Umbilical cord (tissue), 2 donors: Measurements from ENCODE around the gene TRIM72. TPM values are rescaled to one million over a fixed set of nuclear protein-coding genes. Genes with fewer than 3 reads are reported as not detected.
"Not testable (repeated sequence)": the region's sequence is repeated elsewhere in the genome, so short reads cannot be mapped to it uniquely, and the experiment has no call there.

Source experiments
- DNase-seq: peaks from one replicate; pipeline ENCODE4 v3.0.0-alpha.2; 2015; ENCODE audit warnings: low spot score
- total RNA-seq: library from RNA; depleted of rRNA; stranded (reverse); fragments of >200 nt; gene quantifications from one replicate; pipeline ENCODE4 v1.2.3, GENCODE V29; 2014; ENCODE audit warnings: low replicate concordance; ENCODE audit not compliant: insufficient read depth

The TRIM72 gene
- total RNA-seq, 1 donor from 2014 or later: 0.72 TPM

DNA sequence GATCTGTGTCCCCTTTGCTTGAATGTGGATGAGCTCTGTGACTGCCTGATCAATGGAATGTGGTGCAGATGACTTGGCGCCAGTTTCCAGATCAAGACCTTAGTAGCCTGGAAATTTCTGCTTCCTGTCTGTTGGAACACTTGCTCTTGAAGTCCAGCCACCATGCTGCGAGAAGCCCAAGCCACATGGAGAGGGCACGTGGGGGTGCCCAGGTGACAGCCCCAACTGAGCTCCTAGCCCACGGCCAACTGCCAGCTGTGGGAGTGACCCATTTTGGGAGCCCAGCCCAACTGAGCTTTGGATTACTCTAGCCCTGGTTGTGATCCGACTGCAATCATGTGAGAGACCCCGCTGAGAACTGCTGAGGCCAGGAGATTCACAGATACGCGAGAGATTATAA is 42.5 kb downstream of the TRIM72 start:
- DNase-seq: no peak

DNA sequence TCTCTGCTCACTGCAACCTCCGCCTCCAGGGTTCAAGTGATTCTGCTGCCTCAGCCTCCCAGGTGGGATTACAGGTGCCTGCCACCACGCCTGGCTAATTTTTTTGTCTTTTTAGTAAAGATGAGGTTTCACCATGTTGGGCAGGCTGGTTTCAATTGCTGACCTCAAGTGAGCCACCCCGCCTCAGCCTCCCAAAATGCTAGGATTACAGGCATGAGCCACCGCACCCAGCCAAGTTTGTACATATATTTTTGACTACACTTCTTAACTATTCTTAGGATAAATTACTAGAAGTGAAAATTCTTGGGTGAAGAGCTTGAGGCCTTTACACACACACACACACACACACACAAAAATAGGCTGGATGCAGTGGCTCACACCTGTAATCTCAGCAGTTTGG is 44.4 kb downstream of the TRIM72 start:
- DNase-seq: no peak

DNA sequence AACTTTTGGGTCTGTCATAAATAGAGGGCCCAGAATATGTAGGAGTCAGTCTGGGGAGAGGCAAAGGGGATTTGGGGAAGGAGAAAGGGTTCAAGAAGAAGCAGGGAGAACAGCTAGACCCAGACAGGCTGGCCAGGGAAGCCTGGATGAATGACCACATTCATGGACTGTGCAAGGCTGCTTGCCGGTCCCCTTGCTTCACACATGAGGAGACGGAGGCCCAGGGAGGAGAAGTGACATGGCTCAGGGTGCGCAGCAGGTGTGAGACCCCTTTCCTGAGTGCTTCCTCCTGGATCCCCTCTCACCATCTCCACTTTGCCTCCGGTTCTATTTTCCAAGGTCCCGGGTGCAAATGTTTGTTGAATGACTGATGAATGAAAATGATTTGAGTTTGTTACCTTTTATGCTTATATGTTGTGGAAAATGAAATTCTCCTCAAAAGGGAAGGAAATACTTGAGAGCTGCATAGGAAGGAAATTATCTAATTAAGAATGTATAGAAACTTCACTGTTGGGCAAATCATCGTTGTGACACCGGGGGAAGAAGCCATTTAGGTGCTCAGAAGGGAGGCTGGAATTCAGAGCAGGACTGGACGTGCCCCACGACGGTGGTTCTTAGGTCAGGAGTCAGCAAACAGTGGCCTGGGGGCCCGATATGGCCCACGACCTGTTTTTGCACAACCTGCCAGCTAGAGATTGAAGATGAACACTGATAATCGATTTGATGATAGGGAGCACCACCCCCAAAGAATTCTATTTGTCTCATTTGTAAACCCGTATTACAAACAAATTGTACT is 46.4 kb downstream of the TRIM72 start:
- no peak for DNase-seq

DNA sequence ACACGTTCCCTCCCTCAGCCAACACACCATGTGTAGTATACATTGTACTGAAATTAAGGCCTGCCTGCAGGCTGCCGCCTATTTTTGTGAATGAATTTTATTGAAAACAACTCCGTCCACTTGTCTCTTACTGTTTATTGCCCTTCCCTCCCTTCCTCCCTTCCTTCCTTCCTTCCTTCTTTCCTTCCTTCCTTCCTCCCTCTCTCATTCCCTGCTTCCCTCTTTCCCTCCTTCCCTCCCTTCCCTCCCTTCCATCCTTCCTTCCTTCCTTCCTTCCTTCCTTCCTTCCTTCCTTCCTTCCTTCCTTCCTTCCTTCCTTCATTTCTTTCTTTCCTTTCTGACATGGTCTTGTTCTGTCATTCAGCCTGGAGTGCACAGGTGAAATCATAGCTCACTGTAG is 48.2 kb downstream of the TRIM72 start:
- no peak for DNase-seq

DNA sequence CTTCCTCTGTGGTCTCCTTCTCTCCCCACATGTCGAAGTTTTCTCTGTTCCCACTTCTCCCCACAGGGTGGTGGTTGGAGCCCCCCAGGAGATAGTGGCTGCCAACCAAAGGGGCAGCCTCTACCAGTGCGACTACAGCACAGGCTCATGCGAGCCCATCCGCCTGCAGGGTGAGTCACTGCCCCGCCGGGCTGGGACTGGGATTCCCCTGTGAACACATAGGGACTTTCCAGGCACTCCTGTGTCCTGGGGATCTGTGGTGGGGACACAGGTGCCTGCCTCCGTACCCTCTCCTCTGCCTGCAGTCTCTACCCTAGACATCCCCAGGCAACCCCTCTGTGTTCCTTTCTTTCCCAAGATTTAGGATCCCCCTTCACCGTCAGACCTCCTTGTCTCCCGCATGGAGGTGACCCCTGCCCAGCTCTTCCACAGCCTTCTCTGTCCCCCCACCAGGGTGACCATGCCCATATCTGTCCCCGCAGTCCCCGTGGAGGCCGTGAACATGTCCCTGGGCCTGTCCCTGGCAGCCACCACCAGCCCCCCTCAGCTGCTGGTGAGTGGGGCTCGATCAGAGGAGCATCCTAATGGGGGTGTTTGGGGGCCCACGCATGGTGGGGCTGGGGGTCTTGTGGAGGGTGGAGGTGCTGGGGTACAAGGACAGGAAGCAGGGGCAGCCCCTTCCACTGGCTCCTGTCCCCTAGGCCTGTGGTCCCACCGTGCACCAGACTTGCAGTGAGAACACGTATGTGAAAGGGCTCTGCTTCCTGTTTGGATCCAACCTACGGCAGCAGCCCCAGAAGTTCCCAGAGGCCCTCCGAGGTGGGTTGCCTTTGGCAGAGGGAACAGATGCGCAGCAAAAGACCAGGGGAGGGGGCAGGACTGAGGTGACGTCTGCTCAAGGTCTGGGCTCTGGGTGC is 51.7 kb downstream of the TRIM72 start:
- no peak for DNase-seq

DNA sequence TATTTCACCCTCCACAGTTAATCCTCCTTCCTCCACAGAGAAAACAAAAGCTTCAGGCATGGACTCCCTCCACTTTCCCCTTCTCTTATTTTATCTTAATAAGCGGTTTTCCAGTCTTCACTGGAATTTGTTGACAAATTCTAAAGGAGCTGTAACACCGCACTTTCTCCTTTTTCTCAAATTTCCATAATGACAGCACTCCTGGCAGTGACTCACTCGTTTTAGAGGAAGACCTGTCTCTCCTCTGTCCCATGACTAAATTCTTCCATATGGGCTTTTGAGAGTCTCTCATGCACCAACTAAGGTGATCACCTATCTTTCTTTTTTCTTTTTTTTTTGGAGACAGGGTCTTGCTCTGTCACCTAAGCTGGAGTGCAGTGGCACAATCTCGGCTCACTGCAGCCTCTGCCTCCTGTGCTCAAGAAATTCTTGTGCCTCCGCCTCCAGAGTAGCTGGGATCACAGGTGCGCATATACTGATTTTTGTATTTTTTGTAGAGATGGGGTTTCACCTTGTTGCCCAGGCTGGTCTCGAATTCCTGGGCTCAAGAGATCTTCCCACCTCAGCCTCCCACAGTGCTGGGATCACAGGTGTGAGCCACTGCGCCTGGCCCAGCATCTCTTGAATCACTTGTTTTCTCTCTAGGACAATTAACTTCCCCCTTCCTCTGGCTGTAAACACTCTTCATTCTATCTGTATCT is 53.6 kb downstream of the TRIM72 start:
- no peak for DNase-seq

DNA sequence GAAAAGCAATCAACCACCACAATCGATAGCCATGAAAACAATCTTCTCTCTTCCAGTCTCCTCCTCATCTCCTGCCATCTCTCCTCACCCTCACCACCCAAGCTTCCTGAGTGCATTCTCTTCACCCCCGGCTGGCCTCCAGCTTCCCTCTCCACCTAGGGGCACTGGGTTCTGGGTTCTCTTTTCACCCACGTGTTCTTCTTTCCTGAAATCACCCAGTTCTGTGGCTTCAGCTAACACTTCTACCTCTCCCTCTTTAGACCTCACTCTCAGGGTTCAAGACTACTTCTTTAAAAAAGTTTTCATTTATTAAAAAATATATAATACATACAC is 54.1 kb downstream of the TRIM72 start:
- DNase-seq: no peak

DNA sequence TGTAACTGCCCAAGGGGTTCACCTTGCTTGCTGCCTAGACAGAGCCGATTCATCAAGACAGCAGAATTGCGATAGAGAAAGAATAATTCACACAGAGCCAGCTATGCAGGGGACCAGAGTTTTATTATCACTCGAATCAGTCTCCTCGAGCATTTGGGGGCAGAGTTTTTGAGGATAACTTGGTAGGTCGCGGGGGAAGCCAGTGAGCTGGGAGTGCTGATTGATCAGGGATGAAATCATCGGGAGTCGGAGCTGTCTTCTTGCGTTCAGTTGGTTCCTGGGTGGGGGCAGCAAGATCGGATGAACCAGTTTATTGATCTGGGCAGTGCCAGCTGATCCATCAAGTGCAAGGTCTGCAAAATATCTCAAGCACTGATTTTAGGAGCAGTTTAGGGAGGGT is 55.0 kb downstream of the TRIM72 start:
- no peak for DNase-seq

DNA sequence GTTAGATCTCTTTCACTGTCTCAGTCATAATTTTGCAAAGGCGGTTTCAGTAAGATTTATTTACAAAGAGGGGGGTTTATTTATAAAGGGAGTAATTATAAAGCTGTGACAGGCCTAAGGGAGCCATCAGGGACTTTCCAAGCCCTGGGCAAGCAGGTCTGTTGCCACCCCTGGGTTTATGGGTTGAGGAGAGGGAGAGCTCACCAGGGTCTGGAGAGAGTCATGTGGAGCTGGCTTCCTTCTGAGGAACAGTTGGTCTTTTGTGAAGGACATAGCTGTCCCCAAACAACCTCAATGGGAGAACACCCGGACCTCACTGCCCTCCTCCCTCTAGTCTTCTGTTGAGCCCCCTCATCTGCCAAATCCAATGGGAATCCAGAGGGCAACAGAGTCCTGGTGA is 55.6 kb downstream of the TRIM72 start:
- DNase-seq: no peak

DNA sequence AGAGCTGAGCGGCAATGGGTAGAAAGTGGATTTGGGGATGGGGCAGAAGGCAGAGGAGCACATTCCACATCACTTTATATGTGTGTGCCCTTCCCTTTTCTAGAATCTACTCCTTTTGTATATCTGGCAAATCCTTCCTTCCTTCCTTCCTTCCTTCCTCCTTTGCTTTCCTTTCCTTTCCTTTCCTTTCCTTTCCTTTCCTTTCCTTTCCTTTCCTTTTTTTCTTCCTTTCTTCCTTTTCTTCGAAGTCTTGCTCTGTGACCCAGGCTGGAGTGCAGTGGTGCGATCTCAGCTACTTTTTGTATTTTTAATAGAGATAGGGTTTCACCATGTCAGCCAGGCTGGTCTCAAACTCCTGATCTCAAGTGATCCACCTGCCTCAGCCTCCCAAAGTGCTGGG is 56.1 kb downstream of the TRIM72 start:
- not testable (repeated sequence) for DNase-seq

DNA sequence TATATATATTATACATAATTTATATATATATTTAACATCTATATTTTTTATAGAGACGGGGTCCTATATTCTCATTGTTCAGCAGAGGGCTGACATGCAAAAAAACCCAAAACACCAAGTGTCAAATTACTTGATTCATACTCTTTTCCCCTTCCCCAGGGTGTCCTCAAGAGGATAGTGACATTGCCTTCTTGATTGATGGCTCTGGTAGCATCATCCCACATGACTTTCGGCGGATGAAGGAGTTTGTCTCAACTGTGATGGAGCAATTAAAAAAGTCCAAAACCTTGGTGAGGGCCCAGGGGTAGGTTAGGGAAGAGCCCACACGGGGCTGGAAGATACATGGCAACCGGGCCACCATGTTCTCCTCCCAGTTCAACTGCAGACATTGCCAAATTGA is 56.9 kb downstream of the TRIM72 start:
- DNase-seq: no peak

DNA sequence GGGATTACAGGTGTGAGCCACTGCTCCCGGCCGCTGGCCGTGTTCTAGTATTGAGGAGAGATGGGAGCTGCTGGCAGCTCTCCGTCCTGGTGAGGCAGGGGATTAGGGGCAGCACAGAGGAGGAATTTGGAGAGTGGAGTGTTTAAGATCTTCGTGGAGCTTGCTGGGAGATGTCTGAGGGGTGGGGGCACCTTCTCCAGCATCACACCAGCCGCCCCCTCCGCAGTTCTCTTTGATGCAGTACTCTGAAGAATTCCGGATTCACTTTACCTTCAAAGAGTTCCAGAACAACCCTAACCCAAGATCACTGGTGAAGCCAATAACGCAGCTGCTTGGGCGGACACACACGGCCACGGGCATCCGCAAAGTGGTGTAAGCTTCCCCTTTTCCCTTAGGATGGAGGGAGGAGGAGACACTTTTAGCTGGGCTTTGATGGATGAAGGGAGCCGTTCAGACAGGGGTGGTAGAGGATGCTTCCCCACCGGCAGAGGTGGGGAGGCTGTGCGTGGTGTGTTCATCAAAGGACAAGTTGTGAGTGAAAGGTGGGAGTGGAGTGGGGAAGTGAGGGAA is 57.8 kb downstream of the TRIM72 start:
- DNase-seq: no peak

DNA sequence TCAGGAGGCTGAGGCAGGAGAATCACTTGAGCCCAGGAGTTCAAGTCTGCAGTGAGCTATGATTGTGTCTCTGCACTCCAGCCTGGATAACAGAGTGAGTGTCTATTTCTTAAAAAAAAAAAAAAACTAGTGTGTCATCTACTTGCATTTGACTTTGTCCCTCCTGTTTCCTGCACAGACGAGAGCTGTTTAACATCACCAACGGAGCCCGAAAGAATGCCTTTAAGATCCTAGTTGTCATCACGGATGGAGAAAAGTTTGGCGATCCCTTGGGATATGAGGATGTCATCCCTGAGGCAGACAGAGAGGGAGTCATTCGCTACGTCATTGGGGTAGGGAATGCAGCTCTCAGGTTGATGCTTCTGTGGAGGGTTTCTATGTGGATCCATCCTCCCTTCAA is 59.3 kb downstream of the TRIM72 start:
- no peak for DNase-seq

DNA sequence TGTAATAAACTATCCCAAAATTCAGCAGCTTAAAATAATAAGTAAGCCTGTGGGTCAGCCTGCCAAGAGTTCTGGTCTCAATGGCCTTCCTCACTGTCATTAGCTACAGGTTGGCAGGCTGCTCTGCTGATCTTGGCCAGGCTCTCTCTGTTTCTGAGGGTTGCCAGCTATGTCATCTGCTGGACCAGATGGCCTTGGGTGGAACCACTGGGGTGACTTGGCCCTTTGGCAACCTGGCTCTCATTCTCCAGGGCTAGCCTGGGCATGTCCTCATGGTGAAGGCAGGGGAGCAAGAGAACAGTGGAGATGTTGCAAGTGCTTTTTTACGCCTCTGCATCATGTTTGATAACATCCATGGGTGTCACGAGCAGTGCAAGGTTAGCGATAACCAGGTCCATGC is 59.8 kb downstream of the TRIM72 start:
- no peak for DNase-seq

DNA sequence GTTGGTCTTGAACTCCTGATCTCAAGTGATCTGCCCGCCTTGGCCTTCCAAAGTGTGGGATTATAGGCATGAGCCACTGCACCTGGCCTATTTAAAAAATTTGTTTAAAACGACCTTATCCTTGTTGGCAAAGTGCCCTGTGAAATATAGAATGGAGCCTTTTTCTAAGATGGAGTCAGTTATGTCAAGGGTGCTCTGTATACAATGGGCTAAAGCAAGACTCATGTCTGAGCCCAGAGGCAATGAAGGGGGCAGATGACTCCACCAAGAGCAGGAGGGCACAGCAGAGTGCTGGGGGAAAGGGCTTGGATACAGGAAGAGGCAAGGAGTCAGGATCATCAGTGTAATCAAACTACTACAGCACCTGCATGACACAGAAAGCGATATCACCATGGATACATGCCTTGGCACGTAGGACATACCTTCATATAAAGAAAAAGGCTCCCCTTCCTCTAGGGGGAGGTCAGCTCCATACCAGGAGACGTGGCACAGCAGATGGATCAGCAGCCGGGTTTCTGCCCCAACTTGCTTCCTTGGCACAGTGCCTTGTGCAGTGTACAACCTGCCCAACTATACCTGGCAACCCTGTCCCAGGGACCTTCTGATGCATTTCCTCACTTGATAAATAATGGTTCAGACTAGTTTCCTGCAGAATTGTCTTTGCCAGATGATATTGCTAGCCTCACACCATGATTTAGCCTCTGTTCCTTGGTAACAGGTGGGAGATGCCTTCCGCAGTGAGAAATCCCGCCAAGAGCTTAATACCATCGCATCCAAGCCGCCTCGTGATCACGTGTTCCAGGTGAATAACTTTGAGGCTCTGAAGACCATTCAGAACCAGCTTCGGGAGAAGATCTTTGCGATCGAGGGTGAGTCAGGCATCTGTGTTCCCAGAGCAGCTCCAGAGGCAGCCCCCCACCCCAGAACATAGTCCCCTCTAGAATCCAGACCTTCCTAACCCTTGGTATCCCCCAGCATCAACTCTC is 61.2 kb downstream of the TRIM72 start:
- no peak for DNase-seq

DNA sequence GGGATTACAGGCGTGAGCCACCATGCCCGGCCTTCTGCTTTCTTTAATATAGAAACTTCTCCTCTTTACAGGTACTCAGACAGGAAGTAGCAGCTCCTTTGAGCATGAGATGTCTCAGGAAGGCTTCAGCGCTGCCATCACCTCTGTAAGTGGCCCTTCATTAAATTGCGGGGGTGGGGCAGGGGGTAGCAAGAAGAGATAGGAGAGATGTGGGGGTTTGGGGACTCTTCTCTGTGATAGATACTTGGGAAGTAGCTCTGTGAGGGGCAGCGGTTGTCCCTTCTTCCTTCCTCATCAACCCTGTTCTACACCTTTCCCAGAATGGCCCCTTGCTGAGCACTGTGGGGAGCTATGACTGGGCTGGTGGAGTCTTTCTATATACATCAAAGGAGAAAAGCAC is 62.7 kb downstream of the TRIM72 start:
- no peak for DNase-seq

DNA sequence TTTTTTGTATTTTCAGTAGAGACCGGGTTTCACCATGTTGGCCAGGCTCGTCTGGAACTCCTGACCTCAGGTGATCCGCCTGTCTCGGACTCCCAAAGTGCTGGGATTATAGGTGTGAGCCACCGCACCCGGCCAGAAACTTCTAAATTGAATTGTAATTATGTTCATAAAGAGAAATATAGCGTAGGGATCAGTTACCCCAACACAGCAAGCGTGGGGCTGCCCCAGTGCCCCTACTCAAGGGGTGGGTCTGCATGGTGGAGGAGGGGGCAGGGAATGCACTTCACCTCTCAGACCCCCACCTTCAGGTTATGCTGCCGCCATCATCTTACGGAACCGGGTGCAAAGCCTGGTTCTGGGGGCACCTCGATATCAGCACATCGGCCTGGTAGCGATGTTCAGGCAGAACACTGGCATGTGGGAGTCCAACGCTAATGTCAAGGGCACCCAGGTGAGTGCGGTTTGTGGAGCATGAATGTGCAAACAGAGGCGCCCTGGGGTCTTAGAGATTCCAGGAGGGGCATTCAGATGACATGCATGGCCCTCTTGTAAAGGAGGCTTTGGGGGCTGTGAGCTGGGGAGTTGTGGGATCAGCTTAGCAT is 63.8 kb downstream of the TRIM72 start:
- no peak for DNase-seq

DNA sequence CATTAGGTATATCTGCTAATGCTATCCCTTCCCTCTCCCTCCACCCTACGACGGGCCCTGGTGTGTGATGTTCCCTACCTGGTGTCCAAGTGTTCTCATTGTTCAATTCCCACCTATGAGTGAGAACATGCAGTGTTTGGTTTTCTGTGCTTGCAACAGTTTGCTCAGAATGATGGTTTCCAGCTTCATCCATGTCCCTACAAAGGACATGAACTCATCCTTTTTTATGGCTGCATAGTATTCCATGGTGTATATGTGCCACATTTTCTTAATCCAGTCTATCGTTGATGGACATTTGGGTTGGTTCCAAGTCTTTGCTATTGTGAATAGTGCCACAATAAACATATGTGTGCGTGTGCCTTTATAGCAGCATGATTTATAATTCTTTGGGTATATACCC is 64.9 kb downstream of the TRIM72 start:
- DNase-seq: not testable (repeated sequence)
